Ascending aorta (tissue), 2 donors: ENCODE results near the gene SGF29. TPM values are rescaled to one million over a fixed set of nuclear protein-coding genes. Genes with fewer than 3 reads are reported as not detected.
"Not testable (repeated sequence)": the region's sequence is repeated elsewhere in the genome, so short reads cannot be mapped to it uniquely, and the experiment has no call there.

Source experiments
- DNase-seq, 2 donors: peaks; one replicate each; pipeline ENCODE4 v3.0.0-alpha.2; 2019; ENCODE audit warnings: low spot score in 2 of 2
- H3K27ac ChIP-seq, 2 donors: fragments of 200-600 bp; sonication (generic); one replicate each; pipeline ENCODE4 v1.5.1; 2016 to 2017; ENCODE audit warnings: mild to moderate bottlenecking in 1 of 2
- H3K27me3 ChIP-seq: fragments of 200-600 bp; sonication (generic); one replicate; pipeline ENCODE4 v1.5.1; 2017
- H3K36me3 ChIP-seq, 2 donors: fragments of 200-600 bp; sonication (generic); one replicate each; pipeline ENCODE4 v1.5.1; 2016
- H3K4me1 ChIP-seq, 2 donors: fragments of 200-600 bp; sonication (generic); one replicate each; pipeline ENCODE4 v1.5.1; 2016 to 2017; ENCODE audit warnings: mild to moderate bottlenecking in 1 of 2
- H3K4me3 ChIP-seq, 2 donors: fragments of 200-600 bp; sonication (generic); one replicate each; pipeline ENCODE4 v1.5.1; 2016 to 2017; ENCODE audit warnings: mild to moderate bottlenecking in 1 of 2
- H3K9me3 ChIP-seq, 2 donors: fragments of 200-600 bp; sonication (generic); one replicate each; pipeline ENCODE4 v1.5.1; 2016
- CTCF ChIP-seq, 3 experiments: fragments of 200-600 bp in 2 of 3; fragments of 450-650 bp in 1 of 3; sonication (generic) in 2 of 3; IDR thresholded peaks; one replicate each; pipeline ENCODE4 v1.5.1; 2016 to 2019; ENCODE audit warnings: antibody characterized with exemption in 3 of 3, mild to moderate bottlenecking in 1 of 3, moderate library complexity in 1 of 3
- intact Hi-C: fragments of 100-400 bp; cut with DNase I; formaldehyde crosslinking; loops from one replicate; pipeline ENCODE4 v1.15.1; 2023
- total RNA-seq: library from RNA; depleted of rRNA; stranded (reverse); fragments of >200 nt; gene quantifications from one replicate; pipeline ENCODE4 v1.1.0, GENCODE V29; 2016

Gene SGF29
- total RNA-seq, 1 donor from 2014 or later, result 14.0 TPM

GRCh38 chr16:28544998-28545397 lies 8.7 kb upstream of the SGF29 start:
- no peak for DNase-seq
- no peak overlapping the region for H3K4me3 ChIP-seq
- no peak for TF ChIP-seq CTCF (IDR thresholded peaks at IDR 0.05)
- intact Hi-C loops, result no loop called here
- H3K4me1 ChIP-seq, result no peaks in the 10 kb centered on the region
- H3K9me3 ChIP-seq, result no peaks in the 10 kb centered on the region
- H3K27ac ChIP-seq, result no peak overlapping the region
- no peaks in the 10 kb centered on the region for H3K36me3 ChIP-seq
- no peaks in the 10 kb centered on the region for H3K27me3 ChIP-seq

- H3K9me3 ChIP-seq, intact Hi-C loops, H3K27ac ChIP-seq, DNase-seq, H3K36me3 ChIP-seq, H3K4me1 ChIP-seq, H3K4me3 ChIP-seq, H3K27me3 ChIP-seq: not testable (repeated sequence)
Observed at GRCh38 chr16:28545964-28546363, 7.8 kb upstream of the SGF29 start.

GRCh38 chr16:28546626-28547025 lies 7.1 kb upstream of the SGF29 start:
- Histone ChIP-seq H3K4me3 (no peak overlapping the region), H3K36me3 (no peaks in the 10 kb centered on the region), H3K27me3 (no peaks in the 10 kb centered on the region), H3K27ac (no peak overlapping the region), H3K4me1 (no peaks in the 10 kb centered on the region), H3K9me3 (no peaks in the 10 kb centered on the region)
- no peak for DNase-seq
- intact Hi-C loops, result no loop called here
- no peak for TF ChIP-seq CTCF (IDR thresholded peaks at IDR 0.05)

- no peaks in the 10 kb centered on the region for H3K36me3 ChIP-seq
- H3K27ac ChIP-seq, result no peak overlapping the region
- H3K27me3 ChIP-seq, result no peaks in the 10 kb centered on the region
- H3K4me1 ChIP-seq, result no peaks in the 10 kb centered on the region
- H3K4me3 ChIP-seq, result no peak overlapping the region
- no peak for DNase-seq
- intact Hi-C loops, result no loop called here
- TF ChIP-seq CTCF (IDR thresholded peaks at IDR 0.05), result no peak
- H3K9me3 ChIP-seq, result no peaks in the 10 kb centered on the region
Observed at GRCh38 chr16:28548306-28548802, 5.4 kb upstream of the SGF29 start.

GRCh38 chr16:28549301-28549899 lies 4.3 kb upstream of the SGF29 start:
- DNase-seq, result no peak
- peak; percentile 21 to 34 (median 23) for TF ChIP-seq CTCF (IDR thresholded peaks at IDR 0.05)
- Histone ChIP-seq H3K36me3 (no peaks in the 10 kb centered on the region), H3K4me3 (no peak overlapping the region), H3K9me3 (no peaks in the 10 kb centered on the region), H3K27me3 (no peaks in the 10 kb centered on the region), H3K4me1 (peaks cover 0 to under 1% of the 10 kb centered on the region in 2 donors), H3K27ac (no peak overlapping the region)
- intact Hi-C loops, result no loop called here

- Histone ChIP-seq H3K4me3 (peak overlapping the region; percentile 61 to 62), H3K27ac (peak overlapping the region; percentile 87 to 96), H3K9me3 (no peaks in the 10 kb centered on the region), H3K27me3 (no peaks in the 10 kb centered on the region), H3K36me3 (peaks cover 17 to 19% of the 10 kb centered on the region in 2 donors), H3K4me1 (peaks cover 0 to 7% of the 10 kb centered on the region in 2 donors)
- TF ChIP-seq CTCF (IDR thresholded peaks at IDR 0.05), result no peak
- intact Hi-C loops, result loop anchor here (1.0 to 10.0 kb wide), 4 partner anchors 63 to 1350 kb away; partner anchors contain the start of genes CLN3, KDM8, SPNS1 and TUFM
- no peak for DNase-seq
Observed at GRCh38 chr16:28554634-28555423, 1.1 kb downstream of the SGF29 start.
